HG03575 (cell line): ENCODE data around the gene PCDHB6.
"Not testable (repeated sequence)": the region's sequence is repeated elsewhere in the genome, so short reads cannot be mapped to it uniquely, and the experiment has no call there.

Source experiments
- ATAC-seq: cut with Tn5 transposase; IDR thresholded peaks from one replicate; pipeline ENCODE4 v1.9.1; 2021; ENCODE audit not compliant: unreplicated experiment, insufficient number of reproducible peaks, low FRiP score; ENCODE audit errors: extremely low read depth

PCDHB6 gene

GRCh38 chr5:141155540-141156374 is 5.9 kb downstream of the PCDHB6 start:
- no peak for ATAC-seq

- ATAC-seq = not testable (repeated sequence)
Measured at GRCh38 chr5:141157356-141157755, 7.5 kb downstream of the PCDHB6 start.

- ATAC-seq = not testable (repeated sequence)
Measured at GRCh38 chr5:141157901-141158300, 8.0 kb downstream of the PCDHB6 start.

- ATAC-seq = no peak
Measured at GRCh38 chr5:141172381-141173204, 22.7 kb downstream of the PCDHB6 start, which contains the start of gene PCDHB7. TSS of gene PCDHB7 (plus strand) at chr5:141172644. CDS start at chr5:141172836, 192 bp downstream.

- ATAC-seq = not testable (repeated sequence)
Measured at GRCh38 chr5:141174291-141175104, 24.6 kb downstream of the PCDHB6 start.

- ATAC-seq = no peak
Measured at GRCh38 chr5:141175933-141176332, 26.1 kb downstream of the PCDHB6 start.

GRCh38 chr5:141177577-141178191 is 27.8 kb downstream of the PCDHB6 start, which contains the start of gene PCDHB8:
TSS of gene PCDHB8 (plus strand) at chr5:141177790. CDS start at chr5:141178035, 245 bp downstream.
- not testable (repeated sequence) for ATAC-seq

- ATAC-seq = not testable (repeated sequence)
Measured at GRCh38 chr5:141179371-141179770, 29.5 kb downstream of the PCDHB6 start.

GRCh38 chr5:141179876-141180275 is 30.0 kb downstream of the PCDHB6 start:
- ATAC-seq = not testable (repeated sequence)

- no peak for ATAC-seq
Measured at GRCh38 chr5:141180313-141180712, 30.5 kb downstream of the PCDHB6 start.

GRCh38 chr5:141182248-141182647 is 32.4 kb downstream of the PCDHB6 start, which contains the start of gene PCDHB16:
TSS of gene PCDHB16 (plus strand) at chr5:141182387. CDS start at chr5:141182560, 173 bp downstream.
- ATAC-seq = no peak

GRCh38 chr5:141184117-141184855 is 34.4 kb downstream of the PCDHB6 start:
- ATAC-seq = not testable (repeated sequence)

- ATAC-seq = no peak
Measured at GRCh38 chr5:141186897-141187512, 37.1 kb downstream of the PCDHB6 start, which contains the start of gene PCDHB9. TSS of gene PCDHB9 (plus strand) at chr5:141187161. CDS start at chr5:141187319, 158 bp downstream.

- ATAC-seq = not testable (repeated sequence)
Measured at GRCh38 chr5:141188682-141189081, 38.8 kb downstream of the PCDHB6 start.

GRCh38 chr5:141189131-141189530 is 39.3 kb downstream of the PCDHB6 start:
- not testable (repeated sequence) for ATAC-seq

GRCh38 chr5:141192110-141192725 is 42.4 kb downstream of the PCDHB6 start, which contains the start of gene PCDHB10:
TSS of gene PCDHB10 (plus strand) at chr5:141192353. CDS start at chr5:141192553, 200 bp downstream.
- ATAC-seq = no peak

GRCh38 chr5:141194332-141194731 is 44.5 kb downstream of the PCDHB6 start:
- ATAC-seq = not testable (repeated sequence)
